ENCODE measurements around the gene HYAL2. TPM values are rescaled to one million over a fixed set of nuclear protein-coding genes. Genes with fewer than 3 reads are reported as not detected.

Gene HYAL2
- total RNA-seq, 4 donors from 2014 or later, result 37.4 to 114 (median 97.2) TPM

DNA sequence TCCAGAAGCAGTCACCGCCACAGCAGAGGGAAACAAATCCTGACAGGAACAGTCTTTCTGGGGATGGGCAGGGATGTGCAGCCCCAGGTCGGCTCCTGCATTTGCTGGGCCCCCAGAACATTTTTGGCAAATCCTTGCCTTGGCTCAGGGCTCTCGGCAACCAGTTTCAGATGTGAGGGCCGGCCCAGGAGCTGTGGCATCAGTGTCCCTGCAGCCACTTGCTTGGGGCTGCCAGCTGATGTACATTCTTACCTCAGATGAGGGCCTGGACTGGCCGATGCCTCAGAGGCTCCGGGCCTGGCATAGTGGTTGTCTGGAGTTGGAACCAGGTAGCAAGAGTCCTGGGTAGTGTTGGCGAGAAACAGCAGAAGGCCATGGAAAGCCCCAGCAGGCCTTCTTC lies 32.3 kb upstream of the HYAL2 start:
- H3K27me3 ChIP-seq, result no peaks in the 10 kb centered on the region
- H3K4me1 ChIP-seq, result peaks cover 54 to 81% (median 62%) of the 10 kb centered on the region in 4 donors
- intact Hi-C loops (cut with DNase I), result no loop called here
- WGBS, result 84% methylated on average over 2 of the region's 7 CpGs
- TF ChIP-seq POLR2A (IDR thresholded peaks at IDR 0.05; ENCODE audit: low read depth), result no peak
- TF ChIP-seq, protein P1, sequence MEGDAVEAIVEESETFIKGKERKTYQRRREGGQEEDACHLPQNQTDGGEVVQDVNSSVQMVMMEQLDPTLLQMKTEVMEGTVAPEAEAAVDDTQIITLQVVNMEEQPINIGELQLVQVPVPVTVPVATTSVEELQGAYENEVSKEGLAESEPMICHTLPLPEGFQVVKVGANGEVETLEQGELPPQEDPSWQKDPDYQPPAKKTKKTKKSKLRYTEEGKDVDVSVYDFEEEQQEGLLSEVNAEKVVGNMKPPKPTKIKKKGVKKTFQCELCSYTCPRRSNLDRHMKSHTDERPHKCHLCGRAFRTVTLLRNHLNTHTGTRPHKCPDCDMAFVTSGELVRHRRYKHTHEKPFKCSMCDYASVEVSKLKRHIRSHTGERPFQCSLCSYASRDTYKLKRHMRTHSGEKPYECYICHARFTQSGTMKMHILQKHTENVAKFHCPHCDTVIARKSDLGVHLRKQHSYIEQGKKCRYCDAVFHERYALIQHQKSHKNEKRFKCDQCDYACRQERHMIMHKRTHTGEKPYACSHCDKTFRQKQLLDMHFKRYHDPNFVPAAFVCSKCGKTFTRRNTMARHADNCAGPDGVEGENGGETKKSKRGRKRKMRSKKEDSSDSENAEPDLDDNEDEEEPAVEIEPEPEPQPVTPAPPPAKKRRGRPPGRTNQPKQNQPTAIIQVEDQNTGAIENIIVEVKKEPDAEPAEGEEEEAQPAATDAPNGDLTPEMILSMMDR (IDR thresholded peaks at IDR 0.05), result no peak
- no peak for TF ChIP-seq EP300 (IDR thresholded peaks at IDR 0.05)
- no peak for TF ChIP-seq POLR2AphosphoS5 (IDR thresholded peaks at IDR 0.05)
- H3K36me3 ChIP-seq, result peaks cover 14 to 57% (median 38%) of the 10 kb centered on the region in 4 donors
- DNase-seq (ENCODE audit: extremely low spot score), result no peak
- no peaks in the 10 kb centered on the region for H3K9me3 ChIP-seq
- no peak overlapping the region for H3K4me3 ChIP-seq
- H3K27ac ChIP-seq (replicated peaks in 1 of 4), result no peak overlapping the region

GRCh38 chr3:50354186-50354764 lies 31.7 kb upstream of the HYAL2 start:
- Histone ChIP-seq H3K36me3 (peaks cover 14 to 58% (median 38%) of the 10 kb centered on the region in 4 donors), H3K9me3 (no peaks in the 10 kb centered on the region), H3K27ac (replicated peaks in 1 of 4) (no peak overlapping the region), H3K27me3 (no peaks in the 10 kb centered on the region), H3K4me1 (peaks cover 57 to 83% (median 65%) of the 10 kb centered on the region in 4 donors), H3K4me3 (no peak overlapping the region)
- 77% methylated on average over 5 of the region's 5 CpGs for WGBS
- DNase-seq (ENCODE audit: extremely low spot score), result no peak
- TF ChIP-seq POLR2A (IDR thresholded peaks at IDR 0.05; ENCODE audit: low read depth), result no peak
- no peak for TF ChIP-seq POLR2AphosphoS5 (IDR thresholded peaks at IDR 0.05)
- TF ChIP-seq, protein P1 (IDR thresholded peaks at IDR 0.05), result no peak
- no peak for TF ChIP-seq EP300 (IDR thresholded peaks at IDR 0.05)
- intact Hi-C loops (cut with DNase I), result no loop called here

DNA sequence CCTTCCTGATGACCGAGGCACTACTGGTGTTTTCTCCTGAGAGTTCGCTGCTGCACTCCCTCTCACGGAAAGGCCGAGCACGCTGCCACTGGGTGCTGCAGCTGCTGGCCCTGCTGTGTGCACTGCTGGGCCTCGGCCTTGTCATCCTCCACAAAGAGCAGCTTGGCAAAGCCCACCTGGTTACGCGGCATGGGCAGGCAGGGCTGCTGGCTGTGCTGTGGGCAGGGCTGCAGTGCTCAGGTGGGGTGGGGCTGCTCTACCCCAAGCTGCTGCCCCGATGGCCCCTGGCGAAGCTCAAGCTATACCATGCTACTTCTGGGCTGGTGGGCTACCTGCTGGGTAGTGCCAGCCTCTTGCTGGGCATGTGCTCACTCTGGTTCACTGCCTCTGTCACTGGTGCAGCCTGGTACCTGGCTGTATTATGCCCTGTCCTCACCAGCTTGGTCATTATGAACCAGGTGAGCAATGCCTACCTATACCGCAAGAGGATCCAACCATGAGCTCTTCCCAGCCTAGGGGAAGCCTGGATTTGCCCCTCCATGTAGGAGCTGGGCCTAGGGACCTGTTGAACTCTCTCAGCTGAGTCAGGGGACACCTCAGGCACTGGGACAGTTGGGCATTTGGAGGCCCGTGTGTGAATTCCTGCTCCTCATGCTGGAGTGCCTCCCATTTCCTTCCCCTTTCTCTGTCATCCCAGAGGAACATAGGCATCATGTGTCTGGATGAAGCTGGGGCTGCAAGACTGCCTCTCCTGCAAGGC lies 30.9 kb upstream of the HYAL2 start:
- TF ChIP-seq POLR2AphosphoS5 (IDR thresholded peaks at IDR 0.05) (no peak), EP300 (IDR thresholded peaks at IDR 0.05) (no peak)
- TF ChIP-seq, protein P1 (IDR thresholded peaks at IDR 0.05), result no peak
- Histone ChIP-seq H3K4me3 (no peak overlapping the region), H3K4me1 (peaks cover 58 to 85% (median 68%) of the 10 kb centered on the region in 4 donors), H3K36me3 (peaks cover 14 to 66% (median 41%) of the 10 kb centered on the region in 4 donors), H3K27me3 (no peaks in the 10 kb centered on the region), H3K9me3 (no peaks in the 10 kb centered on the region), H3K27ac (replicated peaks in 1 of 4) (no peak overlapping the region)
- intact Hi-C loops (cut with DNase I), result no loop called here
- DNase-seq (ENCODE audit: extremely low spot score), result no peak
- WGBS, result 82% methylated on average over 5 of the region's 12 CpGs

DNA sequence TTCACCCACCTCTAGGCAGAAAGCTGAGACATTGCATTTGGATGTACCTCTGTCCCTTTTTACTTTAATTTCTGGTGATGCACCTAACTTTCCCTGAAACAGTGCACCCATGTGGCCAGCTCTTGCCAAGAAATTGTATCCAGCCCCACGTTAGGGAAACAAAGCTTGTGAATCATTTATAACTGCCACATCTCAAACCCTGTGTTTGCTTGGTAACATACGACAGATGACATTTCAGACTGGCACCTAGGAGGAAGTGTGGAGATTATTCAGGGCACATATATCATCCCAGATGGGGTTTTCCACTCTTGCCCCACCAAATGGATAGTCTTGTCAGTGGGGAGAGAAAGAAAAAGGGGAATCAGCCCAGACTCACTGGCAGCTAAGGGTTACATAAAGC lies 30.2 kb upstream of the HYAL2 start:
- Histone ChIP-seq H3K9me3 (no peaks in the 10 kb centered on the region), H3K27me3 (no peaks in the 10 kb centered on the region), H3K27ac (replicated peaks in 1 of 4) (no peak overlapping the region), H3K4me3 (no peak overlapping the region), H3K4me1 (peaks cover 51 to 83% (median 63%) of the 10 kb centered on the region in 4 donors), H3K36me3 (peaks cover 14 to 66% (median 46%) of the 10 kb centered on the region in 4 donors)
- no peak for TF ChIP-seq POLR2AphosphoS5 (IDR thresholded peaks at IDR 0.05)
- TF ChIP-seq EP300 (IDR thresholded peaks at IDR 0.05), result no peak
- TF ChIP-seq, protein P1 (IDR thresholded peaks at IDR 0.05), result no peak
- no peak for TF ChIP-seq POLR2A (IDR thresholded peaks at IDR 0.05; ENCODE audit: low read depth)
- intact Hi-C loops (cut with DNase I), result no loop called here
- no peak for DNase-seq (ENCODE audit: extremely low spot score)
- 21% methylated on average over 2 of the region's 2 CpGs for WGBS
